Chondrocyte (in vitro differentiated cells): Measurements from ENCODE around the gene NOL8. TPM values are rescaled to one million over a fixed set of nuclear protein-coding genes. Genes with fewer than 3 reads are reported as not detected.
A peak's percentile ranks its signal among the peaks of the same experiment; 100 is the strongest.

Source experiments
- DNase-seq: peaks from one replicate; pipeline ENCODE4 v3.0.0; 2021; ENCODE audit warnings: mixed read lengths, low spot score
- H3K27ac Mint-ChIP-seq: one replicate; pipeline ENCODE4 v1.8.0; 2021; ENCODE audit warnings: mild to moderate bottlenecking, moderate library complexity, mixed read lengths; ENCODE audit not compliant: unreplicated experiment
- H3K27me3 Mint-ChIP-seq: 2 replicates; pipeline ENCODE4 v1.8.0; 2021; ENCODE audit warnings: low read depth, mixed read lengths
- H3K36me3 Mint-ChIP-seq: 2 replicates; pipeline ENCODE4 v1.8.0; 2021; ENCODE audit warnings: low read depth, mixed read lengths
- H3K4me1 Mint-ChIP-seq: 2 replicates; pipeline ENCODE4 v1.8.0; 2021; ENCODE audit warnings: low read depth, mild to moderate bottlenecking, mixed read lengths
- H3K4me3 Mint-ChIP-seq: one replicate; pipeline ENCODE4 v1.8.0; 2021; ENCODE audit warnings: mild to moderate bottlenecking, moderate library complexity, mixed read lengths; ENCODE audit not compliant: unreplicated experiment
- H3K9me3 Mint-ChIP-seq: 2 replicates; pipeline ENCODE4 v1.8.0; 2021; ENCODE audit warnings: low read depth, mixed read lengths
- total RNA-seq: library from RNA; stranded (reverse); gene quantifications from 3 replicates; pipeline ENCODE4 v1.2.1, GENCODE V29; 2021
- TF ChIP-seq, protein P1 (sequence below): fragments of 200-600 bp; sonication (generic); IDR thresholded peaks from 2 replicates; pipeline ENCODE4 v1.5.0; 2021; ENCODE audit warnings: antibody characterized with exemption, mild to moderate bottlenecking, moderate library complexity

NOL8 gene
- total RNA-seq, 1 donor from 2014 or later: 28.3 TPM

DNA sequence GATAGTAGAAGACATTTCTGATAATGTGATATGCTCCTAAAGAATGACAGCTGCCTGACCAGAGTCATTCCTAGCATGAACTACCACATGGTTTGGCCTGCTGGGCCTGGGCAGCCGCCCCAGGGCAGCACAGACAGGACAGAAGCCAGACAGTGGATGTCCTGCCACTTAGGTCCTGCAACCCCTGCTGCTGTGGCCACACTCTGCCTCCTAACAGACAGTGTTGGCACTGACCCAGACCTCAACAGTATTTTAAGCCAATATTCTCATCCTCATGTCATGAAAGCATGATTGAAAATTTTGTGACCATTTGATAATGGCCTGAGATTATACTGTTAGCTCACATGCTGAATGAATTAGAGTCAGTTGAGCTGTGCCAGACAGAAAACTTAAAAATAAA, 16.4 kb upstream of the NOL8 start:
- TF ChIP-seq, protein P1, sequence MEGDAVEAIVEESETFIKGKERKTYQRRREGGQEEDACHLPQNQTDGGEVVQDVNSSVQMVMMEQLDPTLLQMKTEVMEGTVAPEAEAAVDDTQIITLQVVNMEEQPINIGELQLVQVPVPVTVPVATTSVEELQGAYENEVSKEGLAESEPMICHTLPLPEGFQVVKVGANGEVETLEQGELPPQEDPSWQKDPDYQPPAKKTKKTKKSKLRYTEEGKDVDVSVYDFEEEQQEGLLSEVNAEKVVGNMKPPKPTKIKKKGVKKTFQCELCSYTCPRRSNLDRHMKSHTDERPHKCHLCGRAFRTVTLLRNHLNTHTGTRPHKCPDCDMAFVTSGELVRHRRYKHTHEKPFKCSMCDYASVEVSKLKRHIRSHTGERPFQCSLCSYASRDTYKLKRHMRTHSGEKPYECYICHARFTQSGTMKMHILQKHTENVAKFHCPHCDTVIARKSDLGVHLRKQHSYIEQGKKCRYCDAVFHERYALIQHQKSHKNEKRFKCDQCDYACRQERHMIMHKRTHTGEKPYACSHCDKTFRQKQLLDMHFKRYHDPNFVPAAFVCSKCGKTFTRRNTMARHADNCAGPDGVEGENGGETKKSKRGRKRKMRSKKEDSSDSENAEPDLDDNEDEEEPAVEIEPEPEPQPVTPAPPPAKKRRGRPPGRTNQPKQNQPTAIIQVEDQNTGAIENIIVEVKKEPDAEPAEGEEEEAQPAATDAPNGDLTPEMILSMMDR: no peak
- Mint-ChIP-seq H3K36me3 (peaks cover 20% of the 10 kb centered on the region), H3K27ac (peak overlapping the region; percentile 42), H3K27me3 (no peaks in the 10 kb centered on the region), H3K4me3 (no peak overlapping the region), H3K9me3 (peaks cover 4% of the 10 kb centered on the region), H3K4me1 (peaks cover 32% of the 10 kb centered on the region)
- no peak for DNase-seq

DNA sequence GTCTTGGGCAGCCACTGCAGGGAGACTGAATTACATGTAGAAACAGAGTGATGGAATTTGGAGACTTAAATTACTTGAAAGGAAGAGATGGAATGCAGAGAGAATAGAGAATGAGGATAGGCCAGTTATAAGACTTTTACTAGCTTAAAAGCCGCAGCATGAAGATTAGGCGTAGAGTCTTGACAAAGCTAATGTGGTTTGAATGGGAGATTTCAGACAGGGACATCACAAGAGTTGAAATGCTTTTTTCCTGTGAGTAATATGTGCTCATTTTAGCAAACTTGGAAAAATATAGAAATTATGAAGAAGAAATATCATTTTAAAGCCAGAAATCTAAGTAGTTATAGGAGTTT, 8.1 kb upstream of the NOL8 start:
- Mint-ChIP-seq H3K36me3 (no peaks in the 10 kb centered on the region), H3K27me3 (no peaks in the 10 kb centered on the region), H3K4me1 (peaks cover 30% of the 10 kb centered on the region), H3K27ac (peak overlapping the region; percentile 60), H3K9me3 (no peaks in the 10 kb centered on the region), H3K4me3 (no peak overlapping the region)
- DNase-seq: no peak
- TF ChIP-seq, protein P1: no peak

GRCh38 chr9:92332577-92333281, 7.6 kb upstream of the NOL8 start:
- Mint-ChIP-seq H3K9me3 (no peaks in the 10 kb centered on the region), H3K27me3 (no peaks in the 10 kb centered on the region), H3K4me3 (no peak overlapping the region), H3K27ac (peak overlapping the region; percentile 60), H3K4me1 (peaks cover 36% of the 10 kb centered on the region), H3K36me3 (no peaks in the 10 kb centered on the region)
- no peak for DNase-seq
- TF ChIP-seq, protein P1: no peak

DNA sequence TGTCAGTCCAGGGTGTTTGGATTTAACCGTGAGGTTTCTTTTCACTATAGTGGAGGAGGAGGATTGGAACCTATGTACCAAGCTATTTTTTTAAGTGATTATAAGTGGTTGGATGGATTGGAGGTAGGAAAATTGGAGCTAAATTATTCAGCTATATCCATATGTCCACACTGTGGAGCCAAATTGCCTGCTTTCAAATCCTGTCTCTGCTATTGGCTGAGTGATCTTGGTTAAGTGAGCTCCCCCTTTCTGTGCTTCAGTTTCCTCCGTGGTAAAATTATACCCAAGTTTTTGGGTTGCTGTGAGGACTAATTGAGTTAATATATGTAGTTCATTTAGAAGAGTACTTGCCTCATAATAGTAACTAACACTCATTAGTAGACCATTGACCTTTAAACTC, 3.1 kb upstream of the NOL8 start:
- no peak for DNase-seq
- Mint-ChIP-seq H3K4me1 (peaks cover 53% of the 10 kb centered on the region), H3K4me3 (no peak overlapping the region), H3K27me3 (no peaks in the 10 kb centered on the region), H3K27ac (no peak overlapping the region), H3K9me3 (no peaks in the 10 kb centered on the region), H3K36me3 (no peaks in the 10 kb centered on the region)
- TF ChIP-seq, protein P1: peak; percentile 81

DNA sequence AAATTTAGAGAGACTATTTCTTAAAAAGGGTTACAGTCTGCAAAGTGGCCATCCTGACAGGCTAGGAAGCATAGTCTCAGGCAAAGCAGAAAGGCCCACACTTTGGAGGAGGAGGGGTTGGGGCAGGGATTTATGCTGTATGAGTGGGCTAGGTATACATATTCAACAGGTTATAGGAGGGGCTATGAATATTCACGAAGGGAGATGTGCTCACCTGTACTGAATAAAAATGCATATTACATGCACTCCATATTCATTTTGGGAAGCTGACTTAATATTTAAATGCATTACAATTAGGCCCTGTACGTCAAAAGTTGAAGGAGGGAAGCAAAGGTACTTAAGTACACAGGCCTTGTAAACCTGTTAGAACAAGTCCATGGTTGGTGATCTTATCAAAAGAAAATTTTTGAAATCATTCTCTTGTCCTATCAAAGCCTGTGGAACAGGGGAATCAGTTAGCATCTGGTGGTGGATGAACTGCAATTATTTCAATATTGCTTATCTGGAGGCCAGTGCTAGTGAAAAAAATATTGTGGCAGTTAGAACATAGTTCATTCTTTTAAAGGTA, 2.2 kb upstream of the NOL8 start:
- Mint-ChIP-seq H3K4me1 (peaks cover 45% of the 10 kb centered on the region), H3K36me3 (peaks cover 2% of the 10 kb centered on the region), H3K27ac (peak overlapping the region; percentile 17), H3K4me3 (peak overlapping the region; percentile 97), H3K27me3 (no peaks in the 10 kb centered on the region), H3K9me3 (no peaks in the 10 kb centered on the region)
- DNase-seq: no peak
- TF ChIP-seq, protein P1: no peak
